Spleen (tissue), 7 donors: ENCODE results near the gene RBP4.

ENCODE experiments used
- CTCF ChIP-seq, 11 experiments: fragments of 200-600 bp in 7 of 11; fragments of 450-650 bp in 4 of 11; sonication (generic) in 4 of 11; IDR thresholded peaks in 8 of 11; conservative IDR thresholded peaks in 3 of 11; 1 replicate in 7 of 11; 2 replicates in 4 of 11; pipeline versions ENCODE4 v1.4.0 to v1.8.0; 2016 to 2021; ENCODE audit warnings: antibody characterized with exemption in 11 of 11, inconsistent platforms in 4 of 11, mild to moderate bottlenecking in 1 of 11
- POLR2A ChIP-seq, 3 donors: fragments of 450-650 bp; IDR thresholded peaks; one replicate each; pipeline ENCODE4 v1.5.1; 2017; ENCODE audit warnings: antibody characterized with exemption in 3 of 3, mild to moderate bottlenecking in 1 of 3
- POLR2AphosphoS5 ChIP-seq, 3 donors: sonication (generic); formaldehyde crosslinking; IDR thresholded peaks; one replicate each; pipeline ENCODE4 v1.5.1; 2017; ENCODE audit warnings: antibody characterized with exemption in 3 of 3
- donor health status: DM: no; HTN: no; CAD: no; lungs with moderate emphysema.
- donor health status: DM: no; HTN: no; CAD: no.
- donor health status: DM: no; HTN: no; CAD: no.

- no peak for TF ChIP-seq CTCF (IDR thresholded peaks at IDR 0.05 in 8 of 11, conservative IDR thresholded peaks at IDR 0.05 in 3 of 11)
- TF ChIP-seq POLR2AphosphoS5 (IDR thresholded peaks at IDR 0.05), result no peak
- TF ChIP-seq POLR2A (IDR thresholded peaks at IDR 0.05), result no peak
These were observed 27.8 kb upstream of the RBP4 start for GRCh38 chr10:93628858-93629257.
